Endodermal cell (in vitro differentiated cells): ENCODE results near the gene LHX2. TPM values are rescaled to one million over a fixed set of nuclear protein-coding genes. Genes with fewer than 3 reads are reported as not detected.

ENCODE experiments used
- DNase-seq: peaks from one replicate; pipeline ENCODE4 v3.0.0-alpha.2; 2017
- H3K27ac ChIP-seq: 2 replicates; pipeline ENCODE4 v1.5.1; 2013; ENCODE audit warnings: mild to moderate bottlenecking, low read depth, low read length, moderate library complexity
- H3K27me3 ChIP-seq: 2 replicates; pipeline ENCODE4 v1.6.1; 2013; ENCODE audit warnings: mild to moderate bottlenecking, low read length, moderate library complexity; ENCODE audit not compliant: insufficient read depth, control insufficient read depth, poor library complexity, severe bottlenecking
- H3K36me3 ChIP-seq: 2 replicates; pipeline ENCODE4 v1.7.0; 2013; ENCODE audit warnings: mild to moderate bottlenecking, low read length, moderate library complexity; ENCODE audit not compliant: control insufficient read depth, insufficient read depth
- H3K4me1 ChIP-seq: one replicate; pipeline ENCODE4 v1.7.0; 2013; ENCODE audit warnings: low read length; ENCODE audit not compliant: control insufficient read depth, insufficient read depth
- H3K4me3 ChIP-seq: 2 replicates; pipeline ENCODE4 v1.5.1; 2013; ENCODE audit warnings: mild to moderate bottlenecking, low read length, moderate library complexity
- H3K9ac ChIP-seq: 2 replicates; pipeline ENCODE4 v1.6.1; 2013; ENCODE audit warnings: mild to moderate bottlenecking, low read length, moderate library complexity; ENCODE audit not compliant: poor library complexity, severe bottlenecking; ENCODE audit errors: extremely low read depth
- H3K9me3 ChIP-seq: 2 replicates; pipeline ENCODE4 v1.6.1; 2013; ENCODE audit warnings: mild to moderate bottlenecking, low read length, moderate library complexity; ENCODE audit not compliant: control insufficient read depth
- H3K27ac Mint-ChIP-seq: 2 replicates; pipeline ENCODE4 v1.8.0; 2020; ENCODE audit warnings: mixed read lengths
- H3K27me3 Mint-ChIP-seq: 2 replicates; pipeline ENCODE4 v1.8.0; 2021; ENCODE audit warnings: mild to moderate bottlenecking, mixed read lengths; ENCODE audit not compliant: insufficient read depth
- H3K36me3 Mint-ChIP-seq: 2 replicates; pipeline ENCODE4 v1.8.0; 2020; ENCODE audit warnings: low read depth, mixed read lengths
- H3K4me1 Mint-ChIP-seq: 2 replicates; pipeline ENCODE4 v1.8.0; 2020; ENCODE audit warnings: mixed read lengths
- H3K4me3 Mint-ChIP-seq: 2 replicates; pipeline ENCODE4 v1.8.0; 2020; ENCODE audit warnings: mild to moderate bottlenecking, moderate library complexity, mixed read lengths
- H3K9me3 Mint-ChIP-seq: 2 replicates; pipeline ENCODE4 v1.8.0; 2020; ENCODE audit warnings: mild to moderate bottlenecking, mixed read lengths
- WGBS, 2 experiments: methylation state at CpG; one replicate each; pipeline versions ENCODE4 v1.1.5 to v1.1.7; 2013; ENCODE audit warnings: missing lambda C conversion rate in 2 of 2, mixed read lengths in 1 of 2; ENCODE audit not compliant: insufficient coverage in 1 of 2, insufficient read length in 1 of 2; 5-methylcytosine and 5-hydroxymethylcytosine counted together
- total RNA-seq, 2 donors: library from RNA; stranded (reverse); fragmentation: NEBNext Ultra II Directional in 1 of 2; extraction: Animal tissue kit (Norgen Biotek cat#: 25700) in 1 of 2; gene quantifications; 2 replicates in 1 of 2; 3 replicates in 1 of 2; pipeline ENCODE4 v1.2.1, GENCODE V29; 2021
- TF ChIP-seq, protein P1 (sequence below): fragments of 200-600 bp; sonication (generic); conservative IDR thresholded peaks from 2 replicates; pipeline ENCODE4 v1.5.0; 2021; ENCODE audit warnings: antibody characterized with exemption, mild to moderate bottlenecking

The LHX2 gene
- total RNA-seq, 2 donors from 2014 or later, result 0.20 to 0.29 TPM

DNA sequence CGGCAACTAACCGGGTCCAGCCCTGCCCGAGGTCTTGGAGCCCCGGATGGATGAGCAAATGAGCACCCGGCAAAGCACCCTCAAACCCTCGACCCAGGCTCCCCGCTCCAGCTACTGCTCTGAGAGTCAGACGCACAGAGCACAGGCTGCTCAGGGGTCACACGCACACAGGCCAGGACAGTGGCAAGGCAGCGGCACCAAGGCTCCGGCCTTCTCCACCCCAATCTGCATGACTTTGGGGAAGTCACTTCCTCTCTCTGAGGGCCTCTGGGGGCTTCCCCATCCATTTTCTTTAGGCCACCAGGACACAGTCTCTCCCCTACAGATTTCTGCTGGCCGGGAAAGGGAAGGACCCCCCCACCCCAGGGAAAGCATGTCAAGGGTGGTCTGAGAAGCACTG, 18.0 kb downstream of the LHX2 start:
- H3K27me3 Mint-ChIP-seq, result peaks cover 86% of the 10 kb centered on the region
- H3K4me1 Mint-ChIP-seq, result no peaks in the 10 kb centered on the region
- Histone ChIP-seq H3K4me1 (no peaks in the 10 kb centered on the region), H3K9me3 (no peaks in the 10 kb centered on the region), H3K27ac (no peak overlapping the region), H3K9ac (no peak overlapping the region), H3K4me3 (no peak overlapping the region), H3K36me3 (no peaks in the 10 kb centered on the region), H3K27me3 (peaks cover 84% of the 10 kb centered on the region)
- no peaks in the 10 kb centered on the region for H3K9me3 Mint-ChIP-seq
- no peak overlapping the region for H3K27ac Mint-ChIP-seq
- TF ChIP-seq, protein P1, sequence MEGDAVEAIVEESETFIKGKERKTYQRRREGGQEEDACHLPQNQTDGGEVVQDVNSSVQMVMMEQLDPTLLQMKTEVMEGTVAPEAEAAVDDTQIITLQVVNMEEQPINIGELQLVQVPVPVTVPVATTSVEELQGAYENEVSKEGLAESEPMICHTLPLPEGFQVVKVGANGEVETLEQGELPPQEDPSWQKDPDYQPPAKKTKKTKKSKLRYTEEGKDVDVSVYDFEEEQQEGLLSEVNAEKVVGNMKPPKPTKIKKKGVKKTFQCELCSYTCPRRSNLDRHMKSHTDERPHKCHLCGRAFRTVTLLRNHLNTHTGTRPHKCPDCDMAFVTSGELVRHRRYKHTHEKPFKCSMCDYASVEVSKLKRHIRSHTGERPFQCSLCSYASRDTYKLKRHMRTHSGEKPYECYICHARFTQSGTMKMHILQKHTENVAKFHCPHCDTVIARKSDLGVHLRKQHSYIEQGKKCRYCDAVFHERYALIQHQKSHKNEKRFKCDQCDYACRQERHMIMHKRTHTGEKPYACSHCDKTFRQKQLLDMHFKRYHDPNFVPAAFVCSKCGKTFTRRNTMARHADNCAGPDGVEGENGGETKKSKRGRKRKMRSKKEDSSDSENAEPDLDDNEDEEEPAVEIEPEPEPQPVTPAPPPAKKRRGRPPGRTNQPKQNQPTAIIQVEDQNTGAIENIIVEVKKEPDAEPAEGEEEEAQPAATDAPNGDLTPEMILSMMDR, result no peak
- no peak overlapping the region for H3K4me3 Mint-ChIP-seq
- no peaks in the 10 kb centered on the region for H3K36me3 Mint-ChIP-seq
- 83 to 88% methylated on average over 6 to 12 of the region's 12 CpGs for WGBS, 2 experiments
- no peak for DNase-seq

DNA sequence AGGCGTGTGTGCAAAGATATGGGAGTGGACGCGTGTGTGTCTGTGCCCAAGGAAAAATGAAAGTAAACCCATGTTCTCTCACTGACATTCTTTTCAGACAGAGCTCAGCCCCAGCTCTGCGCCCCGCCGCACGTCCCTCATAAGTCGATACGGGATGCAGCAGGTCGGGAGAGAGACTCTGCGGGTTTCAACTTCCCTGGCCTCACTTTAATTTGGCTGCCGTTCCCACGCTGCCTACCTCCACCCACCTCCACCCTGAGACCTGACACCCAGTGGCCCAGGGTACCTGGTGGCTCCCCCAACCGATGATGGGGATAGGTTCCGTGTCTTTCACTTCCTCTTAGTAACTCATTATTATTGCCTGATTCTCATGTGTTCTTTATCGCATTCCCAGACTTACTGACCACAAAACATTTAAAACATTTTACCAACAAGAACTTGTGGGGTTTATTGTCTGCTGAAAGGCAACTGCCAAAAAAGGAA, 19.4 kb downstream of the LHX2 start:
- Mint-ChIP-seq H3K4me3 (no peak overlapping the region), H3K27me3 (peaks cover 86% of the 10 kb centered on the region), H3K9me3 (no peaks in the 10 kb centered on the region), H3K36me3 (no peaks in the 10 kb centered on the region), H3K4me1 (no peaks in the 10 kb centered on the region), H3K27ac (no peak overlapping the region)
- H3K4me3 ChIP-seq, result no peak overlapping the region
- no peaks in the 10 kb centered on the region for H3K4me1 ChIP-seq
- no peaks in the 10 kb centered on the region for H3K9me3 ChIP-seq
- no peak for DNase-seq
- peaks cover 70% of the 10 kb centered on the region for H3K27me3 ChIP-seq
- TF ChIP-seq, protein P1, result no peak
- no peak overlapping the region for H3K9ac ChIP-seq
- no peak overlapping the region for H3K27ac ChIP-seq
- H3K36me3 ChIP-seq, result no peaks in the 10 kb centered on the region
- WGBS, 2 experiments, result 90 to 95% methylated on average over 14 to 16 of the region's 16 CpGs

DNA sequence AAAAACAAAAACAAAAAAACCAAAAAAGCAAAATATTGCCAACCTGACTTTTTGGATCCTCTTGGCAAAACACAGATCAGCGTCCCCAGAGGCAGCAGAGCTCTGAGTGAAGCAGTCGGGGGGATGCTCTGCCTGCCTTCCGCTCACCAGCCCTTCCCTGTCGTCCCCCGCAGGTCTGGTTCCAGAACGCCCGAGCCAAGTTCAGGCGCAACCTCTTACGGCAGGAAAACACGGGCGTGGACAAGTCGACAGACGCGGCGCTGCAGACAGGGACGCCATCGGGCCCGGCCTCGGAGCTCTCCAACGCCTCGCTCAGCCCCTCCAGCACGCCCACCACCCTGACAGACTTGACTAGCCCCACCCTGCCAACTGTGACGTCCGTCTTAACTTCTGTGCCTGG, 20.7 kb downstream of the LHX2 start:
- Histone ChIP-seq H3K9me3 (no peaks in the 10 kb centered on the region), H3K4me1 (no peaks in the 10 kb centered on the region), H3K4me3 (no peak overlapping the region), H3K27ac (no peak overlapping the region), H3K27me3 (peaks cover 59% of the 10 kb centered on the region), H3K36me3 (no peaks in the 10 kb centered on the region), H3K9ac (no peak overlapping the region)
- Mint-ChIP-seq H3K4me3 (peak overlapping the region; percentile 40), H3K9me3 (no peaks in the 10 kb centered on the region), H3K4me1 (no peaks in the 10 kb centered on the region), H3K27me3 (peaks cover 85% of the 10 kb centered on the region), H3K27ac (no peak overlapping the region), H3K36me3 (no peaks in the 10 kb centered on the region)
- TF ChIP-seq, protein P1, result no peak
- DNase-seq, result peak; percentile 82
- 18 to 28% methylated on average over 15 to 24 of the region's 24 CpGs for WGBS, 2 experiments
